Adrenal gland (tissue), 5 donors: ENCODE results near the gene UROD.

Experiments
- CTCF ChIP-seq, 6 experiments: fragments of 450-650 bp in 4 of 6; fragments of 200-600 bp in 2 of 6; sonication (generic) in 1 of 6; IDR thresholded peaks; 1 replicate in 5 of 6; 2 replicates in 1 of 6; pipeline versions ENCODE4 v1.5.1 to v1.8.0; 2016 to 2021; ENCODE audit warnings: antibody characterized with exemption in 6 of 6, mild to moderate bottlenecking in 2 of 6, moderate library complexity in 1 of 6
- POLR2A ChIP-seq, 2 donors: fragments of 450-650 bp; IDR thresholded peaks; one replicate each; pipeline ENCODE4 v1.6.1; 2017; ENCODE audit warnings: antibody characterized with exemption in 2 of 2, mild to moderate bottlenecking in 2 of 2, moderate library complexity in 1 of 2
- donor health status: DM: no; HTN: no; CAD: no.

DNA sequence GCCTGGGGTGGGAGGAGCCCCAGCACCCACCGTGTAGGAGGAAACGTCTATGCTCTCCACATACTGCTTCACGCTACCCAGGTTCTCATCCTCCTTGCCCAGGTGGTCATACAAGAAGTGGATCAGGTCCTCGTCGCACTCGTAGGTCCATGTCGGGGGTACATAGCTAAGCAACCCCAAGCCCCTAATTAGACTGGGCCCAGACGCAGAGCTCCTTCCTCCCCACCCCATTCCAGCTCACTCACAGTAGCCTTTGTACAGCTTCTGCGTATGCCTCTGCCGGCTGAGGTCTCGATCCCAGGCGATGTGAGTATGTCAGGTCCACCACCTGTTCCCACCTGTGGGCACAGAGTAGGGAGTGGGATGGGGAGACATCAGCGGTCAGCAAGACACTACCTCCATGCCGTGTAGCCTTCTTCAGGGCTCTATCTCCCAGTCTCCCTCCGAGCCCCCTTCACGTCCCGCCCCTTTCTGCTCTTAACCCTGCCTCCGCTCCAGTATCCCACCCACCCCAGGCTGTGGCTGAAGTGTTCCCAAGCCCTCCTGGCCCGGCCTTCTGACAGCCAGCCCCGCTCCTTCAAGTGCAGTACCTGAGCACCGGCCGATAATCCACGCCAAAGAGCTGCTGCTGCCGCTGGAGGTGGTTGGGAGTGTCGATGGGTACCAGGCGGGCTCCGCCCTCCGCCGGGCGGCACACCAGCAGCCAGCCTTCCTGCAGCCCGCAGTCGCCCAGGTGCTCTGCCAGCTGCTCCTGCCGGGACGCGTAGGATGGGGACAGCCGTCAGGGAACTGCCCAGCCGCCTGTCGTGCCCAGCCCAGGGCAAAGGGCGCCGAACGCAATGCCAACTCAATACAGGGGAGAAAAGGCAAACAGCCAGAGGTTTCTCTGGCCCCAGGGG, 1.8 kb upstream of the UROD start:
- TF ChIP-seq CTCF (IDR thresholded peaks at IDR 0.05) (no peak), POLR2A (IDR thresholded peaks at IDR 0.05) (no peak)
